HepG2 (cell line): ENCODE data around the gene MTIF2. TPM values are rescaled to one million over a fixed set of nuclear protein-coding genes. Genes with fewer than 3 reads are reported as not detected.

Experiments
- CHD2 ChIP-seq: IDR thresholded peaks from 2 replicates; pipeline ENCODE4 v1.6.1; 2011; ENCODE audit warnings: low read depth, low read length, improper control_type of control experiment
- FOSL1 ChIP-seq: sonication (generic); formaldehyde crosslinking; IDR thresholded peaks from 2 replicates; pipeline ENCODE4 v1.9.0; 2021; ENCODE audit warnings: missing genetic modification reagents, borderline replicate concordance
- FOXA3 ChIP-seq: IDR thresholded peaks from 2 replicates; pipeline ENCODE4 v1.6.1; 2016; ENCODE audit warnings: missing genetic modification reagents, missing compliant biosample characterization
- MATR3 ChIP-seq: sonication (generic); formaldehyde crosslinking; IDR thresholded peaks from 2 replicates; pipeline ENCODE4 v1.4.0; 2020; ENCODE audit warnings: missing genetic modification reagents
- NFATC3 ChIP-seq: sonication (generic); formaldehyde crosslinking; IDR thresholded peaks from 2 replicates; pipeline ENCODE4 v1.5.1; 2020; ENCODE audit warnings: mild to moderate bottlenecking, missing genetic modification reagents
- NR2F6 ChIP-seq, 2 experiments: IDR thresholded peaks; 2 replicates each; pipeline ENCODE4 v1.6.1; 2016; ENCODE audit warnings: antibody characterized with exemption in 1 of 2, mild to moderate bottlenecking in 1 of 2
- PTBP1 ChIP-seq: fragments of 200-400 bp; formaldehyde crosslinking; IDR thresholded peaks from 2 replicates; pipeline ENCODE4 v1.6.1; 2018; ENCODE audit warnings: low read length, low read depth; ENCODE audit not compliant: poor library complexity, severe bottlenecking
- ZNF33A ChIP-seq: sonication (generic); formaldehyde crosslinking; IDR thresholded peaks from 2 replicates; pipeline ENCODE4 v1.5.1; 2020; ENCODE audit warnings: missing genetic modification reagents, mild to moderate bottlenecking, moderate library complexity, borderline replicate concordance
- ZNF703 ChIP-seq: sonication (generic); formaldehyde crosslinking; IDR thresholded peaks from 2 replicates; pipeline ENCODE4 v1.5.1; 2020; ENCODE audit warnings: missing genetic modification reagents, mild to moderate bottlenecking, moderate library complexity, borderline replicate concordance
- ZSCAN12 ChIP-seq: sonication (generic); formaldehyde crosslinking; IDR thresholded peaks from 2 replicates; pipeline ENCODE4 v1.9.0; 2021; ENCODE audit warnings: mild to moderate bottlenecking, missing genetic modification reagents
- polyA plus RNA-seq, 8 experiments: library from polyadenylated mRNA; depleted of rRNA in 3 of 8; stranded (reverse) in 7 of 8; unstranded in 1 of 8; fragments of >200 nt; fragmentation: Illumina TruSeq in 4 of 8; extraction: Trizol in 4 of 8; gene quantifications; 2 replicates each; pipeline versions ENCODE4 v1.2.1 to v1.2.3, GENCODE V29; 2011 to 2016; ENCODE audit warnings: low read depth in 4 of 8, missing spikeins in 1 of 8, mixed read lengths in 1 of 8; ENCODE audit not compliant: insufficient read depth in 1 of 8
- total RNA-seq, 5 experiments: library from RNA; depleted of rRNA; stranded (reverse); fragments of >200 nt; fragmentation: Illumina TruSeq; extraction: Trizol; gene quantifications; 2 replicates each; pipeline ENCODE4 v1.2.3, GENCODE V29; 2016; ENCODE audit warnings: low read depth in 1 of 5
- TF ChIP-seq, protein P1 (sequence below): IDR thresholded peaks from 2 replicates; pipeline ENCODE4 v1.6.1; 2016; ENCODE audit warnings: low read depth
- TF ChIP-seq, protein P2 (sequence below), 2 experiments: sonication (generic) in 1 of 2; formaldehyde crosslinking in 1 of 2; IDR thresholded peaks; 2 replicates each; pipeline versions ENCODE4 v1.4.0 to v1.6.1; 2018 to 2020; ENCODE audit warnings: missing genetic modification reagents in 2 of 2, borderline replicate concordance in 1 of 2, low read depth in 1 of 2, mild to moderate bottlenecking in 1 of 2, missing biosample characterization in 1 of 2
- TF ChIP-seq, protein P3 (sequence below): IDR thresholded peaks from 2 replicates; pipeline ENCODE4 v1.6.1; 2016; ENCODE audit warnings: low read depth, control low read depth
- TF ChIP-seq, protein P4 (sequence below): sonication (generic); formaldehyde crosslinking; IDR thresholded peaks from 2 replicates; pipeline ENCODE4 v1.4.0; 2020; ENCODE audit warnings: missing genetic modification reagents, mild to moderate bottlenecking, borderline replicate concordance
- TF ChIP-seq, protein P5 (sequence below): sonication (generic); formaldehyde crosslinking; conservative IDR thresholded peaks from 2 replicates; pipeline ENCODE4 v1.4.0; 2020; ENCODE audit warnings: mild to moderate bottlenecking, missing genetic modification reagents, moderate library complexity

Gene MTIF2
- total and polyA plus RNA-seq, 2 of the 13 experiments (the other 11 are each of a cell fraction or from before 2014, with no cell fraction given) = 32.1 to 92.1 TPM

DNA sequence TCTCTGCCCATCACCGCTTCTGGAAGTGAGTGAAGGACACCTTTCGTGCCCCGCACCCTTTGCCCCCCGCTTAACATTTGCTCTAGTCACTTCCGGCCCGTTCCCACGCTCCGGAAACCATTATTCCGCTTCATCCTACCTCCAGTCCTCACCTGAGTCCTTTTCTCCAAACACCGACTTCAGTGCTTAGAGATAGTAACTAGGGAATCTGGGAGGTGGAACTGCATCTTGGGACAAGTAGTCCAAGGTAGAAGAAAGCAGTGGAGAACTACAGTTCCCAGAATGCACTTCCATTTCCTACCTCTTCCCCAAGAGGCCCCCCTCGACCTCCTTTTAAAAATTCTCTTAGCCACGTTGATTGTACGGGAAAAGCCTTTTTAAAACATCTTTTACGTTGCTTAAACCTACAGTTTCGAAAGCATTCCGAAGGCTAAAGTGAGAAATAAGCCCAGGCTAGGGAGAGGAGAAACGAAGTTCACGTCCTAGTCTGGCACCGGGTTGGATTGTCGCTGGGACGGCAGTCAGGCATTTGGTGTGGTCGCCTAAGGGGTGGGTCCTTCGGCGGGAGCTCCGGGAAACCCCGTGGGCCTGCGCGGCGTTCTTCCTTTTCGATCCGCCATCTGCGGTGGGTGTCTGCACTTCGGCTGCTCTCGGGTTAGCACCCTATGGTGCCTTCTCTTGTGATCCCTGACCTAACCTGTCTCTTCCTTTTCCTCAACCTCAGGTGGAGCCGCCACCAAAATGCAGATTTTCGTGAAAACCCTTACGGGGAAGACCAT is 36.8 kb downstream of the MTIF2 start, which contains the start of the genes CLHC1 and RPS27A (continued):
- TF ChIP-seq, protein P1, sequence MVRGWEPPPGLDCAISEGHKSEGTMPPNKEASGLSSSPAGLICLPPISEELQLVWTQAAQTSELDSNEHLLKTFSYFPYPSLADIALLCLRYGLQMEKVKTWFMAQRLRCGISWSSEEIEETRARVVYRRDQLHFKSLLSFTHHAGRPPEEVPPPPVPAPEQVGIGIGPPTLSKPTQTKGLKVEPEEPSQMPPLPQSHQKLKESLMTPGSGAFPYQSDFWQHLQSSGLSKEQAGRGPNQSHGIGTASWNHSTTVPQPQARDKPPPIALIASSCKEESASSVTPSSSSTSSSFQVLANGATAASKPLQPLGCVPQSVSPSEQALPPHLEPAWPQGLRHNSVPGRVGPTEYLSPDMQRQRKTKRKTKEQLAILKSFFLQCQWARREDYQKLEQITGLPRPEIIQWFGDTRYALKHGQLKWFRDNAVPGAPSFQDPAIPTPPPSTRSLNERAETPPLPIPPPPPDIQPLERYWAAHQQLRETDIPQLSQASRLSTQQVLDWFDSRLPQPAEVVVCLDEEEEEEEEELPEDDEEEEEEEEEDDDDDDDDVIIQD (CRISPR knock-in tag) = peak; percentile 80; the same call in 1 of the 2 replicates
- TF ChIP-seq, protein P2, sequence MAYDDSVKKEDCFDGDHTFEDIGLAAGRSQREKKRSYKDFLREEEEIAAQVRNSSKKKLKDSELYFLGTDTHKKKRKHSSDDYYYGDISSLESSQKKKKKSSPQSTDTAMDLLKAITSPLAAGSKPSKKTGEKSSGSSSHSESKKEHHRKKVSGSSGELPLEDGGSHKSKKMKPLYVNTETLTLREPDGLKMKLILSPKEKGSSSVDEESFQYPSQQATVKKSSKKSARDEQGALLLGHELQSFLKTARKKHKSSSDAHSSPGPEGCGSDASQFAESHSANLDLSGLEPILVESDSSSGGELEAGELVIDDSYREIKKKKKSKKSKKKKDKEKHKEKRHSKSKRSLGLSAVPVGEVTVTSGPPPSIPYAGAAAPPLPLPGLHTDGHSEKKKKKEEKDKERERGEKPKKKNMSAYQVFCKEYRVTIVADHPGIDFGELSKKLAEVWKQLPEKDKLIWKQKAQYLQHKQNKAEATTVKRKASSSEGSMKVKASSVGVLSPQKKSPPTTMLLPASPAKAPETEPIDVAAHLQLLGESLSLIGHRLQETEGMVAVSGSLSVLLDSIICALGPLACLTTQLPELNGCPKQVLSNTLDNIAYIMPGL (CRISPR knock-in tag; IDR thresholded peaks at IDR 0.05; ENCODE audit: borderline replicate concordance in 1 of 2, low read depth in 1 of 2) = peak; percentile 60 to 76; a peak in 3 of 4 replicates
- TF ChIP-seq CHD2 (no peak; the same call in 1 of the 2 replicates), PTBP1 (peak; percentile 36), MATR3 (CRISPR knock-in tag) (no peak), FOXA3 (CRISPR knock-in tag) (peak; percentile 56), NFATC3 (CRISPR knock-in tag) (peak; percentile 75; the same call in 1 of the 2 replicates), ZNF703 (CRISPR knock-in tag) (no peak; the same call in 1 of the 2 replicates), ZSCAN12 (CRISPR knock-in tag) (peak; percentile 43; the same call in 1 of the 2 replicates), NR2F6 (IDR thresholded peaks at IDR 0.05) (peak; percentile 45; the same call in 1 of the 2 replicates), NR2F6 (CRISPR knock-in tag; IDR thresholded peaks at IDR 0.05) (peak; percentile 36), FOSL1 (CRISPR knock-in tag) (no peak), ZNF33A (CRISPR knock-in tag) (no peak)
- TF ChIP-seq, protein P3, sequence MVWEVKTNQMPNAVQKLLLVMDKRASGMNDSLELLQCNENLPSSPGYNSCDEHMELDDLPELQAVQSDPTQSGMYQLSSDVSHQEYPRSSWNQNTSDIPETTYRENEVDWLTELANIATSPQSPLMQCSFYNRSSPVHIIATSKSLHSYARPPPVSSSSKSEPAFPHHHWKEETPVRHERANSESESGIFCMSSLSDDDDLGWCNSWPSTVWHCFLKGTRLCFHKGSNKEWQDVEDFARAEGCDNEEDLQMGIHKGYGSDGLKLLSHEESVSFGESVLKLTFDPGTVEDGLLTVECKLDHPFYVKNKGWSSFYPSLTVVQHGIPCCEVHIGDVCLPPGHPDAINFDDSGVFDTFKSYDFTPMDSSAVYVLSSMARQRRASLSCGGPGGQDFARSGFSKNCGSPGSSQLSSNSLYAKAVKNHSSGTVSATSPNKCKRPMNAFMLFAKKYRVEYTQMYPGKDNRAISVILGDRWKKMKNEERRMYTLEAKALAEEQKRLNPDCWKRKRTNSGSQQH = peak; percentile 75
- TF ChIP-seq, protein P4, sequence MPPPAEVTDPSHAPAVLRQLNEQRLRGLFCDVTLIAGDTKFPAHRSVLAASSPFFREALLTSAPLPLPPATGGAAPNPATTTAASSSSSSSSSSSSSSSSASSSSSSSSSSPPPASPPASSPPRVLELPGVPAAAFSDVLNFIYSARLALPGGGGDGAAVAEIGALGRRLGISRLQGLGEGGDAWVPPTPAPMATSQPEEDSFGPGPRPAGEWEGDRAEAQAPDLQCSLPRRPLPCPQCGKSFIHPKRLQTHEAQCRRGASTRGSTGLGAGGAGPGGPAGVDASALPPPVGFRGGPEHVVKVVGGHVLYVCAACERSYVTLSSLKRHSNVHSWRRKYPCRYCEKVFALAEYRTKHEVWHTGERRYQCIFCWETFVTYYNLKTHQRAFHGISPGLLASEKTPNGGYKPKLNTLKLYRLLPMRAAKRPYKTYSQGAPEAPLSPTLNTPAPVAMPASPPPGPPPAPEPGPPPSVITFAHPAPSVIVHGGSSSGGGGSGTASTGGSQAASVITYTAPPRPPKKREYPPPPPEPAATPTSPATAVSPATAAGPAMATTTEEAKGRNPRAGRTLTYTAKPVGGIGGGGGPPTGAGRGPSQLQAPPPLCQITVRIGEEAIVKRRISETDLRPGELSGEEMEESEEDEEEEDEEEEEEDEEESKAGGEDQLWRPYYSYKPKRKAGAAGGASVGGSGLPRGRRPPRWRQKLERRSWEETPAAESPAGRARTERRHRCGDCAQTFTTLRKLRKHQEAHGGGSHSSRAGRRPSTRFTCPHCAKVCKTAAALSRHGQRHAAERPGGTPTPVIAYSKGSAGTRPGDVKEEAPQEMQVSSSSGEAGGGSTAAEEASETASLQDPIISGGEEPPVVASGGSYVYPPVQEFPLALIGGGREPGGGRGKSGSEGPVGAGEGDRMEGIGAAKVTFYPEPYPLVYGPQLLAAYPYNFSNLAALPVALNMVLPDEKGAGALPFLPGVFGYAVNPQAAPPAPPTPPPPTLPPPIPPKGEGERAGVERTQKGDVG = peak; percentile 54; the same call in 1 of the 2 replicates
- TF ChIP-seq, protein P5, sequence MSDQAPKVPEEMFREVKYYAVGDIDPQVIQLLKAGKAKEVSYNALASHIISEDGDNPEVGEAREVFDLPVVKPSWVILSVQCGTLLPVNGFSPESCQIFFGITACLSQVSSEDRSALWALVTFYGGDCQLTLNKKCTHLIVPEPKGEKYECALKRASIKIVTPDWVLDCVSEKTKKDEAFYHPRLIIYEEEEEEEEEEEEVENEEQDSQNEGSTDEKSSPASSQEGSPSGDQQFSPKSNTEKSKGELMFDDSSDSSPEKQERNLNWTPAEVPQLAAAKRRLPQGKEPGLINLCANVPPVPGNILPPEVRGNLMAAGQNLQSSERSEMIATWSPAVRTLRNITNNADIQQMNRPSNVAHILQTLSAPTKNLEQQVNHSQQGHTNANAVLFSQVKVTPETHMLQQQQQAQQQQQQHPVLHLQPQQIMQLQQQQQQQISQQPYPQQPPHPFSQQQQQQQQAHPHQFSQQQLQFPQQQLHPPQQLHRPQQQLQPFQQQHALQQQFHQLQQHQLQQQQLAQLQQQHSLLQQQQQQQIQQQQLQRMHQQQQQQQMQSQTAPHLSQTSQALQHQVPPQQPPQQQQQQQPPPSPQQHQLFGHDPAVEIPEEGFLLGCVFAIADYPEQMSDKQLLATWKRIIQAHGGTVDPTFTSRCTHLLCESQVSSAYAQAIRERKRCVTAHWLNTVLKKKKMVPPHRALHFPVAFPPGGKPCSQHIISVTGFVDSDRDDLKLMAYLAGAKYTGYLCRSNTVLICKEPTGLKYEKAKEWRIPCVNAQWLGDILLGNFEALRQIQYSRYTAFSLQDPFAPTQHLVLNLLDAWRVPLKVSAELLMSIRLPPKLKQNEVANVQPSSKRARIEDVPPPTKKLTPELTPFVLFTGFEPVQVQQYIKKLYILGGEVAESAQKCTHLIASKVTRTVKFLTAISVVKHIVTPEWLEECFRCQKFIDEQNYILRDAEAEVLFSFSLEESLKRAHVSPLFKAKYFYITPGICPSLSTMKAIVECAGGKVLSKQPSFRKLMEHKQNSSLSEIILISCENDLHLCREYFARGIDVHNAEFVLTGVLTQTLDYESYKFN (CRISPR knock-in tag) = peak; percentile 52; the same call in 1 of the 2 replicates
